Fibroblast of lung (primary cell): ENCODE data around the gene ZACN. TPM values are rescaled to one million over a fixed set of nuclear protein-coding genes. Genes with fewer than 3 reads are reported as not detected.

Experiments
- DNase-seq, 2 donors: peaks; one replicate each; pipeline versions ENCODE4 v3.0.0 to v3.0.0-alpha.2; 2010; ENCODE audit warnings: low read depth in 2 of 2
- H2AFZ ChIP-seq: 2 replicates; pipeline ENCODE4 v1.5.1; 2012; ENCODE audit warnings: low read length, control low read depth, inconsistent platforms
- H3K27ac ChIP-seq: 2 replicates; pipeline ENCODE4 v1.5.1; 2011; ENCODE audit warnings: low read length, control low read depth; ENCODE audit not compliant: insufficient read depth
- H3K27me3 ChIP-seq: 2 replicates; pipeline ENCODE4 v1.5.1; 2011; ENCODE audit warnings: mild to moderate bottlenecking, low read length; ENCODE audit not compliant: control insufficient read depth, insufficient read depth
- H3K36me3 ChIP-seq: 2 replicates; pipeline ENCODE4 v1.5.1; 2011; ENCODE audit warnings: low read length; ENCODE audit not compliant: control insufficient read depth, insufficient read depth
- H3K4me1 ChIP-seq: 2 replicates; pipeline ENCODE4 v1.5.1; 2011; ENCODE audit warnings: low read length; ENCODE audit not compliant: control insufficient read depth, insufficient read depth; ENCODE audit errors: extremely low read depth
- H3K4me2 ChIP-seq: 2 replicates; pipeline ENCODE4 v1.5.1; 2011; ENCODE audit warnings: low read length, control low read depth; ENCODE audit not compliant: insufficient read depth; ENCODE audit errors: extremely low read depth
- H3K4me3 ChIP-seq, 4 experiments: fragments of 200-600 bp in 1 of 4; sonication (generic) in 1 of 4; replicated peaks in 1 of 4; 2 replicates each; pipeline ENCODE4 v1.5.1; 2011 to 2016; ENCODE audit warnings: low read length in 4 of 4, low read depth in 3 of 4, mild to moderate bottlenecking in 3 of 4, control low read depth in 2 of 4, inconsistent platforms in 1 of 4, mixed read lengths in 1 of 4; ENCODE audit not compliant: insufficient read depth in 1 of 4; ENCODE audit errors: control extremely low read depth in 1 of 4
- H3K79me2 ChIP-seq: 2 replicates; pipeline ENCODE4 v1.5.1; 2012; ENCODE audit warnings: mild to moderate bottlenecking, low read length, inconsistent platforms; ENCODE audit not compliant: control insufficient read depth, insufficient read depth
- H3K9ac ChIP-seq: 2 replicates; pipeline ENCODE4 v1.5.1; 2011; ENCODE audit warnings: mild to moderate bottlenecking, low read length, control low read depth; ENCODE audit not compliant: insufficient read depth
- H3K9me3 ChIP-seq: 2 replicates; pipeline ENCODE4 v1.5.1; 2012; ENCODE audit warnings: low read depth, low read length; ENCODE audit not compliant: control insufficient read depth, insufficient read depth
- H4K20me1 ChIP-seq: 2 replicates; pipeline ENCODE4 v1.5.1; 2011; ENCODE audit warnings: low read length; ENCODE audit not compliant: control insufficient read depth, insufficient read depth; ENCODE audit errors: extremely low read depth
- CTCF ChIP-seq, 2 donors: IDR thresholded peaks in 1 of 2; conservative IDR thresholded peaks in 1 of 2; 1 replicate in 1 of 2; 2 replicates in 1 of 2; pipeline ENCODE4 v1.5.1; 2011 to 2012; ENCODE audit warnings: low read length in 2 of 2, control low read depth in 1 of 2, inconsistent platforms in 1 of 2, low read depth in 1 of 2, mild to moderate bottlenecking in 1 of 2
- EZH2 ChIP-seq: IDR thresholded peaks from 2 replicates; pipeline ENCODE4 v1.5.1; 2012; ENCODE audit warnings: low read length, control low read depth, mild to moderate bottlenecking; ENCODE audit errors: missing control alignments
- polyA minus RNA-seq: library from RNA; depleted of rRNA, polyadenylated mRNA; stranded (reverse); fragments of >200 nt; gene quantifications from 2 replicates; pipeline ENCODE4 v1.2.3, GENCODE V29; 2011; ENCODE audit warnings: low replicate concordance
- polyA plus RNA-seq, 2 donors: library from polyadenylated mRNA; depleted of rRNA in 1 of 2; stranded (reverse) in 1 of 2; unstranded in 1 of 2; fragments of >200 nt; gene quantifications; 2 replicates each; pipeline ENCODE4 v1.2.1, GENCODE V29; 2011 to 2012; ENCODE audit warnings: missing spikeins in 1 of 2
- total RNA-seq: library from RNA; depleted of rRNA; stranded (reverse); fragments of >200 nt; gene quantifications from 2 replicates; pipeline ENCODE4 v1.2.1, GENCODE V29; 2014

The ZACN gene
- not detected in 2 replicates for total RNA-seq
- not detected in 2 replicates for polyA plus RNA-seq
- 1.9 and 12.7 TPM in 2 replicates for polyA plus RNA-seq (2012)
- polyA minus RNA-seq, result not detected in 2 replicates

GRCh38 chr17:76078860-76079534 lies at the start of gene ZACN:
TSS of gene ZACN (plus strand) at chr17:76079182. CDS start at chr17:76079265, 83 bp downstream.
- Histone ChIP-seq H3K4me1 (no peaks in the 10 kb centered on the region), H3K4me3 (no peak within 1 kb of the TSS), H3K27ac (no peak within 1 kb of the TSS), H3K9me3 (no peaks in the 10 kb centered on the region), H2AFZ (no peak within 1 kb of the TSS), H3K36me3 (peaks cover 7% of the 10 kb centered on the region), H3K79me2 (no peaks in the 10 kb centered on the region), H3K9ac (no peak within 1 kb of the TSS), H3K4me2 (no peak within 1 kb of the TSS), H4K20me1 (no peaks in the 10 kb centered on the region), H3K27me3 (peaks cover 61% of the 10 kb centered on the region)
- TF ChIP-seq CTCF (conservative IDR thresholded peaks at IDR 0.05 in 1 of 2, IDR thresholded peaks at IDR 0.05 in 1 of 2; ENCODE audit: low read depth in 1 of 2, low read length in 2 of 2) (no peak), EZH2 (no peak)
- DNase-seq, result no peak

- Histone ChIP-seq H3K9me3 (no peaks in the 10 kb centered on the region), H3K9ac (no peak overlapping the region), H3K27ac (no peak overlapping the region), H3K4me1 (no peaks in the 10 kb centered on the region), H2AFZ (no peak overlapping the region), H3K27me3 (no peaks in the 10 kb centered on the region), H3K4me3 (no peak overlapping the region), H3K79me2 (no peaks in the 10 kb centered on the region), H3K36me3 (no peaks in the 10 kb centered on the region), H4K20me1 (no peaks in the 10 kb centered on the region), H3K4me2 (no peak overlapping the region)
- no peak for TF ChIP-seq EZH2
- TF ChIP-seq CTCF (conservative IDR thresholded peaks at IDR 0.05 in 1 of 2, IDR thresholded peaks at IDR 0.05 in 1 of 2; ENCODE audit: low read depth in 1 of 2, low read length in 2 of 2), result no peak
- DNase-seq, result no peak
Measured at GRCh38 chr17:76032073-76032779, 46.8 kb upstream of the ZACN start.

- DNase-seq, result no peak
- TF ChIP-seq CTCF (conservative IDR thresholded peaks at IDR 0.05 in 1 of 2, IDR thresholded peaks at IDR 0.05 in 1 of 2; ENCODE audit: low read depth in 1 of 2, low read length in 2 of 2) (no peak), EZH2 (no peak)
- H4K20me1 ChIP-seq, result no peaks in the 10 kb centered on the region
Measured at GRCh38 chr17:76032780-76033108, 46.2 kb upstream of the ZACN start.

More at GRCh38 chr17:76032780-76033108, 46.2 kb upstream of the ZACN start:
- Histone ChIP-seq H3K27ac (no peak overlapping the region), H3K4me1 (no peaks in the 10 kb centered on the region), H3K79me2 (no peaks in the 10 kb centered on the region), H3K4me3 (no peak overlapping the region), H3K36me3 (no peaks in the 10 kb centered on the region), H2AFZ (no peak overlapping the region), H3K4me2 (no peak overlapping the region), H3K9ac (no peak overlapping the region), H3K9me3 (no peaks in the 10 kb centered on the region), H3K27me3 (no peaks in the 10 kb centered on the region)
